Measurements from ENCODE around the gene COLEC12. TPM values are rescaled to one million over a fixed set of nuclear protein-coding genes. Genes with fewer than 3 reads are reported as not detected.

COLEC12 gene
- total and polyA plus RNA-seq, 7 experiments from 2014 or later: 0.12 to 0.35 (median 0.19) TPM; not detected in 4

- DNase-seq: no peak
- H3K9me3 Mint-ChIP-seq: peaks cover 0 to 17% (median 2%) of the 10 kb centered on the region in 11 donors
- Histone ChIP-seq H3K4me1 (ENCODE audit: control insufficient read depth in 2 of 2, insufficient read depth in 2 of 2, low read length in 2 of 2) (no peaks in the 10 kb centered on the region), H3K27me3 (ENCODE audit: control insufficient read depth in 2 of 2, insufficient read depth in 2 of 2, low read length in 2 of 2) (no peaks in the 10 kb centered on the region), H3K4me3 (ENCODE audit: low read length) (no peak overlapping the region), H3K36me3 (ENCODE audit: control insufficient read depth in 2 of 3, insufficient read depth in 3 of 3, low read length in 3 of 3) (no peaks in the 10 kb centered on the region), H3K9me3 (ENCODE audit: control insufficient read depth in 2 of 3, low read length in 3 of 3) (no peaks in the 10 kb centered on the region), H3K27ac (ENCODE audit: low read depth, low read length) (no peak overlapping the region)
- ChIA-PET POLR2A (no interaction called here), CTCF (no interaction called here)
- intact Hi-C loops (cut with micrococcal nuclease): no loop called here
- no peaks in the 10 kb centered on the region for H3K36me3 Mint-ChIP-seq
- ATAC-seq: no peak
- peaks cover 0 to 6% (median 0%) of the 10 kb centered on the region in 7 donors for H3K4me1 Mint-ChIP-seq
- no peak overlapping the region for H3K27ac Mint-ChIP-seq
- no peak overlapping the region for H3K4me3 Mint-ChIP-seq
- peaks cover 18 to 61% (median 41%) of the 10 kb centered on the region in 5 donors for H3K27me3 Mint-ChIP-seq
These were observed 40.5 kb downstream of the COLEC12 start for GRCh38 chr18:459814-460593.

GRCh38 chr18:457521-458412, 42.7 kb downstream of the COLEC12 start:
- ATAC-seq: no peak
- peaks cover 0 to 27% (median 9%) of the 10 kb centered on the region in 11 donors for H3K9me3 Mint-ChIP-seq
- H3K36me3 Mint-ChIP-seq: no peaks in the 10 kb centered on the region
- H3K4me1 Mint-ChIP-seq: no peaks in the 10 kb centered on the region
- H3K27me3 Mint-ChIP-seq: peaks cover 2 to 45% (median 27%) of the 10 kb centered on the region in 5 donors
- POLR2A ChIA-PET: no interaction called here
- CTCF ChIA-PET: no interaction called here
- Histone ChIP-seq H3K27ac (ENCODE audit: low read depth, low read length) (no peak overlapping the region), H3K36me3 (ENCODE audit: control insufficient read depth in 2 of 3, insufficient read depth in 3 of 3, low read length in 3 of 3) (no peaks in the 10 kb centered on the region), H3K4me3 (ENCODE audit: low read length) (no peak overlapping the region), H3K27me3 (ENCODE audit: control insufficient read depth in 2 of 2, insufficient read depth in 2 of 2, low read length in 2 of 2) (no peaks in the 10 kb centered on the region), H3K4me1 (ENCODE audit: control insufficient read depth in 2 of 2, insufficient read depth in 2 of 2, low read length in 2 of 2) (no peaks in the 10 kb centered on the region), H3K9me3 (ENCODE audit: control insufficient read depth in 2 of 3, low read length in 3 of 3) (no peaks in the 10 kb centered on the region)
- H3K27ac Mint-ChIP-seq: no peak overlapping the region
- H3K4me3 Mint-ChIP-seq: no peak overlapping the region
- intact Hi-C loops (cut with micrococcal nuclease): no loop called here
- DNase-seq: no peak

GRCh38 chr18:457140-457519, 43.4 kb downstream of the COLEC12 start:
- H3K4me3 Mint-ChIP-seq: no peak overlapping the region
- no peak overlapping the region for H3K4me3 ChIP-seq (ENCODE audit: low read length)
- H3K27me3 Mint-ChIP-seq: peaks cover 0 to 39% (median 22%) of the 10 kb centered on the region in 5 donors
- no peaks in the 10 kb centered on the region for H3K36me3 Mint-ChIP-seq
- peaks cover 0 to 29% (median 15%) of the 10 kb centered on the region in 11 donors for H3K9me3 Mint-ChIP-seq
- H3K36me3 ChIP-seq (ENCODE audit: control insufficient read depth in 2 of 3, insufficient read depth in 3 of 3, low read length in 3 of 3): no peaks in the 10 kb centered on the region
- no peaks in the 10 kb centered on the region for H3K27me3 ChIP-seq (ENCODE audit: control insufficient read depth in 2 of 2, insufficient read depth in 2 of 2, low read length in 2 of 2)
- no peaks in the 10 kb centered on the region for H3K4me1 Mint-ChIP-seq
- POLR2A ChIA-PET: no interaction called here
- no peak for DNase-seq
- CTCF ChIA-PET: no interaction called here
- H3K27ac ChIP-seq (ENCODE audit: low read depth, low read length): no peak overlapping the region
- H3K9me3 ChIP-seq (ENCODE audit: control insufficient read depth in 2 of 3, low read length in 3 of 3): peaks cover 0 to 6% (median 0%) of the 10 kb centered on the region in 3 experiments
- no peaks in the 10 kb centered on the region for H3K4me1 ChIP-seq (ENCODE audit: control insufficient read depth in 2 of 2, insufficient read depth in 2 of 2, low read length in 2 of 2)
- ATAC-seq: peak; percentile 27
- no peak overlapping the region for H3K27ac Mint-ChIP-seq
- intact Hi-C loops (cut with micrococcal nuclease): no loop called here

GRCh38 chr18:456361-457139, 44.0 kb downstream of the COLEC12 start:
- ChIA-PET POLR2A (no interaction called here), CTCF (no interaction called here)
- no peaks in the 10 kb centered on the region for H3K4me1 ChIP-seq (ENCODE audit: control insufficient read depth in 2 of 2, insufficient read depth in 2 of 2, low read length in 2 of 2)
- Mint-ChIP-seq H3K4me3 (no peak overlapping the region), H3K36me3 (no peaks in the 10 kb centered on the region), H3K27ac (no peak overlapping the region), H3K4me1 (no peaks in the 10 kb centered on the region), H3K9me3 (peaks cover 0 to 29% (median 15%) of the 10 kb centered on the region in 11 donors), H3K27me3 (peaks cover 0 to 35% (median 21%) of the 10 kb centered on the region in 5 donors)
- no peaks in the 10 kb centered on the region for H3K36me3 ChIP-seq (ENCODE audit: control insufficient read depth in 2 of 3, insufficient read depth in 3 of 3, low read length in 3 of 3)
- H3K27me3 ChIP-seq (ENCODE audit: control insufficient read depth in 2 of 2, insufficient read depth in 2 of 2, low read length in 2 of 2): no peaks in the 10 kb centered on the region
- no peak for DNase-seq
- no peak overlapping the region for H3K4me3 ChIP-seq (ENCODE audit: low read length)
- peaks cover 0 to 11% (median 0%) of the 10 kb centered on the region in 3 experiments for H3K9me3 ChIP-seq (ENCODE audit: control insufficient read depth in 2 of 3, low read length in 3 of 3)
- ATAC-seq: no peak
- intact Hi-C loops (cut with micrococcal nuclease): no loop called here
- H3K27ac ChIP-seq (ENCODE audit: low read depth, low read length): no peak overlapping the region

GRCh38 chr18:453400-453799, 47.1 kb downstream of the COLEC12 start:
- POLR2A ChIA-PET: no interaction called here
- Histone ChIP-seq H3K36me3 (ENCODE audit: control insufficient read depth in 2 of 3, insufficient read depth in 3 of 3, low read length in 3 of 3) (no peaks in the 10 kb centered on the region), H3K27ac (ENCODE audit: low read depth, low read length) (no peak overlapping the region), H3K27me3 (ENCODE audit: control insufficient read depth in 2 of 2, insufficient read depth in 2 of 2, low read length in 2 of 2) (no peaks in the 10 kb centered on the region), H3K4me3 (ENCODE audit: low read length) (no peak overlapping the region), H3K4me1 (ENCODE audit: control insufficient read depth in 2 of 2, insufficient read depth in 2 of 2, low read length in 2 of 2) (no peaks in the 10 kb centered on the region), H3K9me3 (ENCODE audit: control insufficient read depth in 2 of 3, low read length in 3 of 3) (peaks cover 0 to 20% (median 0%) of the 10 kb centered on the region in 3 experiments)
- ATAC-seq (no peak), DNase-seq (no peak)
- intact Hi-C loops (cut with micrococcal nuclease): no loop called here
- Mint-ChIP-seq H3K27me3 (peaks cover 0 to 22% (median 13%) of the 10 kb centered on the region in 5 donors), H3K9me3 (peaks cover 5 to 48% (median 23%) of the 10 kb centered on the region in 11 donors), H3K36me3 (peaks cover 0 to 3% (median 0%) of the 10 kb centered on the region in 5 donors), H3K4me1 (no peaks in the 10 kb centered on the region), H3K4me3 (no peak overlapping the region), H3K27ac (no peak overlapping the region)
- CTCF ChIA-PET: no interaction called here

- Histone ChIP-seq H3K27me3 (ENCODE audit: control insufficient read depth in 2 of 2, insufficient read depth in 2 of 2, low read length in 2 of 2) (no peaks in the 10 kb centered on the region), H3K4me1 (ENCODE audit: control insufficient read depth in 2 of 2, insufficient read depth in 2 of 2, low read length in 2 of 2) (no peaks in the 10 kb centered on the region), H3K27ac (ENCODE audit: low read depth, low read length) (no peak overlapping the region), H3K36me3 (ENCODE audit: control insufficient read depth in 2 of 3, insufficient read depth in 3 of 3, low read length in 3 of 3) (no peaks in the 10 kb centered on the region), H3K4me3 (ENCODE audit: low read length) (no peak overlapping the region), H3K9me3 (ENCODE audit: control insufficient read depth in 2 of 3, low read length in 3 of 3) (peaks cover 0 to 20% (median 0%) of the 10 kb centered on the region in 3 experiments)
- peaks cover 0 to 3% (median 0%) of the 10 kb centered on the region in 5 donors for H3K36me3 Mint-ChIP-seq
- ChIA-PET CTCF (no interaction called here), POLR2A (no interaction called here)
- ATAC-seq: no peak
- intact Hi-C loops (cut with micrococcal nuclease): no loop called here
- no peak for DNase-seq
- peaks cover 0 to 27% (median 14%) of the 10 kb centered on the region in 5 donors for H3K27me3 Mint-ChIP-seq
- H3K4me1 Mint-ChIP-seq: no peaks in the 10 kb centered on the region
- no peak overlapping the region for H3K4me3 Mint-ChIP-seq
- peaks cover 5 to 48% (median 23%) of the 10 kb centered on the region in 11 donors for H3K9me3 Mint-ChIP-seq
- H3K27ac Mint-ChIP-seq: no peak overlapping the region
These were observed 47.7 kb downstream of the COLEC12 start for GRCh38 chr18:452816-453215.

Data from naive thymus-derived CD4-positive, alpha-beta T cell (primary cell).